SK-N-MC (cell line): ENCODE results near the gene GABRR2.
"Not testable (repeated sequence)": the region's sequence is repeated elsewhere in the genome, so short reads cannot be mapped to it uniquely, and the experiment has no call there.

Experiments
- DNase-seq: peaks from one replicate; pipeline ENCODE4 v3.0.0-alpha.2; 2011; ENCODE audit warnings: low read depth, low spot score
- H3K27ac ChIP-seq: fragments of 200-600 bp; sonication (generic); 2 replicates; pipeline ENCODE4 v1.5.1; 2016; ENCODE audit warnings: mixed run types
- H3K36me3 ChIP-seq: fragments of 200-600 bp; sonication (generic); 2 replicates; pipeline ENCODE4 v1.6.1; 2017; ENCODE audit warnings: antibody characterized with exemption, low read length, mixed read lengths; ENCODE audit not compliant: insufficient read depth
- H3K4me3 ChIP-seq: fragments of 200-600 bp; sonication (generic); 2 replicates; pipeline ENCODE4 v1.5.1; 2016
- H3K9ac ChIP-seq: fragments of 200-600 bp; sonication (generic); 2 replicates; pipeline ENCODE4 v1.8.0; 2017; ENCODE audit warnings: mixed run types, mixed read lengths; ENCODE audit not compliant: insufficient read length
- H3K9me3 ChIP-seq: fragments of 200-600 bp; sonication (generic); 2 replicates; pipeline ENCODE4 v1.6.1; 2017; ENCODE audit warnings: low read depth, mild to moderate bottlenecking, antibody characterized with exemption, low read length, moderate library complexity, mixed read lengths
- EZH2 ChIP-seq: fragments of 200-600 bp; sonication (generic); IDR thresholded peaks from one replicate; pipeline ENCODE4 v1.6.1; 2017; ENCODE audit warnings: antibody characterized with exemption
- FOXP2 ChIP-seq: optimal IDR thresholded peaks from 2 replicates; pipeline ENCODE3; 2011; ENCODE audit warnings: mild to moderate bottlenecking, moderate library complexity; ENCODE audit not compliant: insufficient read depth; ENCODE audit errors: extremely low read length, control extremely low read depth
- POLR2AphosphoS5 ChIP-seq: IDR thresholded peaks from 2 replicates; pipeline ENCODE4 v1.6.1; 2012; ENCODE audit warnings: mild to moderate bottlenecking, low read depth, low read length, borderline replicate concordance

GABRR2 gene

DNA sequence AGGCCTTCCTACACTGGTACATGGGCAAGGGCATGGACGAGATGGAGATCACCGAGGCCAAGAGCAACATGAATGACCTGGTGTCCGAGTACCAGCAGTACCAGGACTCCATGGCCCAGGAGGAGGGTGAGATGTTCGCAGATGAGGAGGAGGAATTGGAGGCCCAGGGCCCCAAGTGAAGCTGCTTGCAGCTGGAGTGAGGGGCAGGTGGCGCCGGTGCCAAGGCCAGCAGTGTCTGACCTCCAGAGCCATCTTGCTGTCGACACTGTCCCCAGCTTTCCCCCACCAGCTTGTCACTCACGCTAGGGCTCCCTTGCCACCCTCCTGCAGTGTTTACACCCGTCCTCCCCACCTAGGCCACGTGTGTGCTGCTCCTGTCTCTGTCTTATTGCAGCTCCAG is 12.2 kb downstream of the GABRR2 start:
- TF ChIP-seq POLR2AphosphoS5 (no peak), FOXP2 (no peak), EZH2 (no peak)
- Histone ChIP-seq H3K36me3 (no peaks in the 10 kb centered on the region), H3K4me3 (no peak overlapping the region)

DNA sequence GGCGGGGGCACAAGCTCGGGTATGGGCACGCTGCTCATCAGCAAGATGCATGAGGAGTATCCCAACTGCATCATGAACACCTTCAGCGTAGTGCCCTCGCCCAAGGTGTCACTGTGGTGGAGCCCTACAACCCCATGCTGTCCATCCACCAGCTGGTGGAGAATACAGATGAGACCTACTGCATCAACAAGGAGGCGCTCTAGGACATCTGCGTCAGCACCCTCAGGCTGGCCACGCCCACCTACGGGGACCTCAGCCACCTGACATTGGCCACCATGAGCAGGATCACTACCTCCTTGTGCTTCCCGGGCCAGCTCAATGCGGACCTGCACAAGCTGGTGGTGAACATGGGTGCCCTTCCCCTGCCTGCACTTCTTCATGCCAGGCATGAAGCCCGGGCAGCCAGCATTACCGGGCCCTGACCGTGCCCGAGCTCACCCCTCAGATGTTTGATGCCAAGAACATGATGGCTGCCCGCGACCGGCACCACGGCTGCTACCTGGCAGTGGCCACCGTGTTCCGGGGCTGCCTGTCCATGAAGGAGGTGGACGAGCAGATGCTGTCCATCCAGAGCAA is 12.8 kb downstream of the GABRR2 start:
- H3K4me3 ChIP-seq: no peak overlapping the region
- TF ChIP-seq POLR2AphosphoS5: no peak
- TF ChIP-seq EZH2: no peak
- TF ChIP-seq FOXP2: no peak
- H3K36me3 ChIP-seq: no peaks in the 10 kb centered on the region
- H3K9me3 ChIP-seq: no peaks in the 10 kb centered on the region; the same call in 1 of the 2 replicates
- no peak overlapping the region for H3K27ac ChIP-seq
- no peak for DNase-seq
- no peak overlapping the region for H3K9ac ChIP-seq

More for the DNA sequence above, 12.2 kb downstream of the GABRR2 start:
- Histone ChIP-seq H3K27ac (no peak overlapping the region), H3K9ac (no peak overlapping the region), H3K9me3 (no peaks in the 10 kb centered on the region; the same call in 1 of the 2 replicates)
- DNase-seq: no peak

DNA sequence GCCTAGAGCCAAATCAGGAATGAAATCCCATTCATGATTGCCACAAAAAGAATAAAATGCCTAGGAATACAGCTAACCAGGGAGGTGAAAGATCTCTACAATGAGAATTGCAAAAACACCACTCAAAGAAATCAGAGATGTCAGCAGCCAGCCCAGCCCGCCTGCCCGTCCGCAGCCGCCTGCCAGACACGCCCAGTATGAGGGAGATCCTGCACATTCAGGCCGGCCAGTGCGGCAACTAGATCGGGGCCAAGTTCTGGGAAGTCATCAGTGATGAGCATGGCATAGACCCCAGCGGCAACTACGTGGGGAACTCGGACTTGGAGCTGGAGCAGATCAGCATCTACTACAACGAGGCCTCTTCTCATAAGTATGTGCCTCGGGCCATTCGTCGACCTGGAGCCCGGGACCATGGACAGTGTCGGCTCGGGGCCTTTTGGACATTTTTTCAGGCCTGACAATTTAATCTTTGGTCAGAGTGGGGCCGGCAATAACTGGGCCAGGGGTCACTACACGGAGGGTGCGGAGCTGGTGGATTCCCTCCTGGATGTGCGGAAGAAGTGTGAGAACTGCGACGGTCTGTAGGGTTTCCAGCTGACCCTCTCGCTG is 13.4 kb downstream of the GABRR2 start:
- H3K9ac ChIP-seq: no peak overlapping the region
- no peaks in the 10 kb centered on the region for H3K36me3 ChIP-seq
- no peaks in the 10 kb centered on the region; the same call in 1 of the 2 replicates for H3K9me3 ChIP-seq
- H3K4me3 ChIP-seq: no peak overlapping the region
- H3K27ac ChIP-seq: no peak overlapping the region
- no peak for DNase-seq
- TF ChIP-seq FOXP2: no peak
- no peak for TF ChIP-seq POLR2AphosphoS5
- no peak for TF ChIP-seq EZH2

DNA sequence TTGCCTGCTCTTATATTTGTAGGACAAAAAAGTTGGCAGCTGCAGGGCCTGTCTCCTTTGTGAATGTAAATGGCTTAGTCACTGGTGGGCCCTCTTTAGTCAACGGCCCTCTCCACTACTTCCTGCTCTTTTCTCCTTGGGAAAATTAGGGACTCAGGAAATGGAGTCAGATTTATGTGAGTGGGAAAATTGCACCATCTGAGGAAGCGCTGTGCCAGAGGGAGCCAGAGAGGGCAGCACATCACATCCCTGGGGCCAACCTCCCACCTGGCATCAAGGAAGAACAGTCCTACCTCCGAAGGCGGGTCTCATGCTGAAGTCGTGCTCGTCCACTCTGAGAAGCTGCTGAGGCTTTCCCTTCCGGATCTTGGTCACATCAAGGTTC is 15.6 kb downstream of the GABRR2 start:
- no peak for DNase-seq
- Histone ChIP-seq H3K9me3 (no peaks in the 10 kb centered on the region; the same call in 1 of the 2 replicates), H3K4me3 (no peak overlapping the region), H3K27ac (no peak overlapping the region), H3K9ac (no peak overlapping the region), H3K36me3 (no peaks in the 10 kb centered on the region)
- TF ChIP-seq FOXP2 (no peak), EZH2 (no peak), POLR2AphosphoS5 (no peak)

DNA sequence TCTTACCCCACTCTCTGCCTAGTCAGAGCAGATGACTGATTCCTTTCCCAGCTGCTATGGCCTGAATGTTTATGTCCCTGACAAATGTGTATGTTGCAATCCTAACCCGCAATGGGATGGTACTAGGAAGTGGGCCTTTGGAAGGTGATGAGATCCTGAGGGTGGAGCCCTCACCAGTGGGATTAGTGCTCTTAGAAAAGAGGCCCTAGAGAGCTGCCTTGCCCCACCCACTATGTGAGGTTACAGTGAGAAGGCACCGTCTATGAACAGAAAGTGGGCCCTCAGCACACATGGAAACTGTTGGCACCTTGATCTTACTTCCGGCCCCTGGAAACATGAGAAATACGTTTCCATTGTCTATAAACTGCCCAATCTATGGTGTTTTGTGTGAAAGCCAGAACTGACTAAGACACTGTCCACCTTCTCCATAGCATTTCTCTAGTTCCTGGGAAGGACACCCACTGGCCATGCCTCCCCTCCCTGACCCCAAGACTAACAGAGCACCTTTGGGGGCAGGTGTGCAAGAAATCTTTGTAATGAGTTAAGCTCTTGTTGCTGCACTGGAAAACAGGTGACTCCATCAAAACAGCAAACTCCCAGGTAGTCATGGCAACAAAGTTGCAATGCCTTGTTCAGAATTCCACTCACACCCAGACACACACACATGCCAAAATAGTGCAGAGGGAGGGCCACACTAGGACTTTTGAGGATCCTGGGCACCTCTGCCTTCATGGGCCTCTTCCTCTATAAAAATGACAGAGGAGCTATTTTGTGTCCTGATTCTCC is 16.2 kb downstream of the GABRR2 start:
- DNase-seq: no peak
- Histone ChIP-seq H3K4me3 (no peak overlapping the region), H3K9ac (no peak overlapping the region), H3K36me3 (no peaks in the 10 kb centered on the region), H3K27ac (no peak overlapping the region), H3K9me3 (no peaks in the 10 kb centered on the region; the same call in 1 of the 2 replicates)
- no peak for TF ChIP-seq FOXP2

DNA sequence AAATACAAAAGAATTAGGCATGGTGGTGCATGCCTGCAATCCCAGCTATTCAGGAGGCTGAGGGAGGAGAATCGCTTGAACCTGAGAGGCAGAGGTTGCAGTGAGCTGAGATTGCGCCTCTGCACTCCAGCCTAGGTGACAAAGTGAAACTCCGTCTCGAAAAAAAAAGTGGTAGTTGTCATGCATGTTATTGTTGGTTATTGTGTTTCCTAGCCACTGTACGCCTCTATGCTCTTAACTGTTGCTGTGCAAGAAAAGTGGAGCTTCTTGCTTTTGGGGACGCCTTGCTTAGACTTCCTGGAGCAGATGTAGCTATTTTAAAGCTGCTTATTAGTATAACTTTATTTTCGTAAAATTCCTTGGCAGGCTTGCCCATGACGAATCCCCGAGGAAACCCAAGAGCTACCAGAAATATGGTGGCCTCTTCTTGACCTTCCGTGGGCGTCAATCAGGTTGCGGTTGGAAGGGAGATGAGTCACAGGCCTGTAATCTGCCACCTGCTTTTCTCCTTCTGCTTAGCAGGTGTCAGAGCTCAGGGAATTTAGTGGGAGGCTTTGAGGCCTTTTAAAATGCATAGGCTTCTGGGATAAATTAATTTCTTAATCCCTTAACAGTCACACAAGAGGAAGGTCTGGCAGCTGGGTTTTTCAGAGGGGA is 17.3 kb downstream of the GABRR2 start:
- Histone ChIP-seq H3K4me3 (no peak overlapping the region), H3K27ac (no peak overlapping the region), H3K36me3 (no peaks in the 10 kb centered on the region), H3K9me3 (no peaks in the 10 kb centered on the region), H3K9ac (no peak overlapping the region)
- no peak for DNase-seq
- TF ChIP-seq FOXP2 (no peak), POLR2AphosphoS5 (no peak), EZH2 (no peak)

DNA sequence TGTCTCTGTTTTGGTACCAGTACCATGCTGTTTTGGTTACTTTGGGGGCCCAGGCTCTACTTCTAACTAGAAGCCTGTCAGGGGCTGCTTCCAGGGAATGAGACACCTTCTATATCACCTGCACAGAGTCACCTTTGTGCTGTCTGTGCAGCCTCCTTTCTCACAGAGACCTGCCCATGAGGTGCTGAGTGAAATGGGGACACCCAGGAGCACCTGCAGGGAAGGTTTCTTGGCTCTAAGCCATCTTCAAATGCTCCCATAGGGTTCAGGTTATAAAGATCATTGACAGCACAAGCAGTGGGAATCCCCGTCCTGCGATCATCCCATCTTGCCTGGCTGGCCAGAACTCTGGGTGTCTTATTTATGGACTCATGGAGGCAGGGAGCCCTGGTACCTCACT is 19.1 kb downstream of the GABRR2 start:
- no peak for DNase-seq
- H3K9ac ChIP-seq: no peak overlapping the region
- no peaks in the 10 kb centered on the region for H3K9me3 ChIP-seq
- no peak overlapping the region for H3K27ac ChIP-seq
- H3K4me3 ChIP-seq: no peak overlapping the region
- no peaks in the 10 kb centered on the region for H3K36me3 ChIP-seq
- TF ChIP-seq FOXP2 (no peak), POLR2AphosphoS5 (no peak), EZH2 (no peak)

DNA sequence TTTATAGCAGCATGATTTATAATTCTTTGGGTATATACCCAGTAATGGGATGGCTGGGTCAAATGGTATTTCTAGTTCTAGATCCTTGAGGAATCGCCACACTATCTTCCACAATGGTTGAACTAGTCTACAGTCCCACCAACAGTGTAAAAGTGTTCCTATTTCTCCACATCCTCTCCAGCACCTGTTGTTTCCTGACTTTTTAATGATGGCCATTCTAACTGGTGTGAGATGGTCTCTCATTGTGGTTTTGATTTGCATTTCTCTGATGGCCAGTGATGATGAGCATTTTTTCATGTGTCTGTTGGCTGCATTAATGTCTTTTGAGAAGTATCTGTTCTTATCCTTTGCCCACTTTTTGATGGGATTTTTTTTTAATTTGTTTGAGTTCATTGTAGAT is 20.0 kb downstream of the GABRR2 start:
- not testable (repeated sequence) for DNase-seq, H3K9me3 ChIP-seq, H3K4me3 ChIP-seq, H3K36me3 ChIP-seq, H3K9ac ChIP-seq, H3K27ac ChIP-seq
